ENCODE data around the gene LGI4.

The LGI4 gene

DNA sequence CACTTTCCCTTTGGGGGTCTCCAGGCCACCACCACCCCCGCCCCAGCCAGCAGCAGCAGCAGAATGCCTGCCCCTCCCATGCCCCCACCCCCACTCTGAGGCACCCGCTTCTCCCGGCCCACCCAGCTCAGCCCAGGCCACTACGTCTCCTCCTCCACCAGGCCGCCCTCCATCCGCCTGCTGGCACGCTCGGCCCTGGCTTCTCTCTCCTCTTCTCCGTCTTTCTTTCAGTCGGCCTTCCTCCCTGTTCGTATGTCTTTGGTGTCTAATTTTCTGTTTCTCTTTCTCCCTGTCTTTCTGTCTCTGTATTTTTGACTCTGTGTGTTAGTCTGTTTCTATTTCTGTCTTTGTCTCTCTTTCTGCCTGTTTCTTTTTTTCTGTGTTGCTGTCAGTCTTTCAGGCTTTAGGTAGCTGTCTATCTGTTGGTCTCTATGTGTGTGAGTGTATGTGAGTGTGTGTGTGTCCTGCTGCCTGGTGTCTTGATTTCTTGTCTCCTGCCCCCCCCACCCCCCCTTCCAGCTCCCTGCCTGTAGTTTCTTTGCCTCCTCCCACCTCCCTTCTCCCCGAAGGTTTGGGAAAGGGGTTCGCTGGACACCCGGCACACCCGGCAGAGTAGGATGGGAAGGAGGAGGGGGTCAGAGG is at the start of gene LGI4:
TSS of gene LGI4 (minus strand) at position 459 of the 642 bp plus-strand sequence. CDS start at position 80, 379 bp downstream.
- no peak for DNase-seq

DNA sequence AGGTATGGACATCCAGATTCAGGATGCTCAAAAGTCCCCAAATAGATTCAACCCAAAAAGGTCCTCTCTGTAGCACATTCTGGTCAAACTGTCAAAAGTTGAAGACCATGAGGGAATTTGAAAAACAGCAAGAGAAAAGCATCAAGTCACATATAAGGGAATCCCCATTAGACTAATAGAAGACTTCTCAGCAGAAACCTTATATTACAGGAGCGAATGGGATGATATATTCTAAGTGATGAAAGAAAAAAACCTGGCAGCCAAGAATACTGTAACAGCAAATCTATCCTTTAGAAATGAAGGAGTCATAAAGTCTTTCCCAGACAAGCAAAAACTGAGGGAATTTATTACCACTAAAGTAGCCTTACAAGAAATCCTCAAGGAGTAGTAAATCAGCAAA is 49.4 kb upstream of the LGI4 start:
- no peak for DNase-seq

DNA sequence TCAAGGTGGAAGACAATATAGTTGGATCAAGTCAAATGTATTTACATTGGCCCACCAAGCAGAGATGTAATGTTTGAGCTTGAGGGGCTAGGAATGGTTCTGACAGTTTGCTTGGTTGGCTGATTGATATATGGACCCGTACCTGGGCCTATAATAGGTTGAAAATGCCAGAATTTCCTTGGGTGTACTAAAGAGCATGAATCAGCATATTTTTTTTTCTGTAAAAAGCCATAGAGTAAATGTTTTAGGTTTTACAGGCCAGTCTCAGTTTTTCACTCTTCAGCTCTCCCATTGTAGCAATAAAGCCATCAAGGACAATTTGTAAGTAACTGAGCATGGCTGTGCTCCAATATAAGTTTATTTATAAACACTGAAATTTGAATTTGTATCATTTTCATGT is 46.5 kb upstream of the LGI4 start:
- no peak for DNase-seq

DNA sequence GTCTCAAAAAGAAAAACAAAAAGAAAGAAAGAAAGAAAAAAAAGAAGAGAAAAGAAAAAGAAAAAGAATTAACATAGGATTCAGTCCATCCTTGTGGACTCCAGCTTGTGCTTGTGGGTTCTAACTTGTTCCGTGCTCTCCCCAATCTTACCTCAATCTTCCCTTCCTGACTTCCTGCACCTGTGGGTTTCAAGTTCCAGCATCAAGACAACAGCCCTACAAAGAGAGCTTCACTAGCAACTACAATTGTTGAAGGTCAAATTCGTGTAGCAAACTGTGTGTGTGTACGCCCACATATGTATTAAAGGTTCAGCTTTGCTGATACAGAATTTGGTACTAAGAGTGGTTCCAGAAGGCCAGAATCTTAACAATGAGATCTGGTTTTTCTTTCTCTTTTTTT is 45.0 kb upstream of the LGI4 start:
- DNase-seq, result no peak

DNA sequence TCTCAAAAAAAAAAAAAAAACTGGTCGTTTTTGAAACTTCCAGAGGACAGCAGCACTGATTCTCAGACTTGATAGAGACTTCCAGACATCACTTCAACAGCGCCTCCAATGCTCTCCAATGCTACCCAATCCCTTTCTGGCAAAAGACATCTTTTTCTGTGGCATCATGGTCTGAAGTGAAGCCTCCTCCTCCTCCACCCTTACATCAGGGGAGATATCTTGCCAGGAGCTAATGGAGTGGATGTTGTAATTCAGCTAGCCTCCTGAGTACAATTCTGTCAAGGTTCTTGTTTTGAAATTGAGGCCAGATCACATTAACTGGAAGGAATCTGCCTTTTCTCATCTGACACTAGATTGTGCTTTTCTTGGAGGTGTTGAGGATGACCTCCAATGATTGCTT is 43.8 kb upstream of the LGI4 start:
- no peak for DNase-seq

DNA sequence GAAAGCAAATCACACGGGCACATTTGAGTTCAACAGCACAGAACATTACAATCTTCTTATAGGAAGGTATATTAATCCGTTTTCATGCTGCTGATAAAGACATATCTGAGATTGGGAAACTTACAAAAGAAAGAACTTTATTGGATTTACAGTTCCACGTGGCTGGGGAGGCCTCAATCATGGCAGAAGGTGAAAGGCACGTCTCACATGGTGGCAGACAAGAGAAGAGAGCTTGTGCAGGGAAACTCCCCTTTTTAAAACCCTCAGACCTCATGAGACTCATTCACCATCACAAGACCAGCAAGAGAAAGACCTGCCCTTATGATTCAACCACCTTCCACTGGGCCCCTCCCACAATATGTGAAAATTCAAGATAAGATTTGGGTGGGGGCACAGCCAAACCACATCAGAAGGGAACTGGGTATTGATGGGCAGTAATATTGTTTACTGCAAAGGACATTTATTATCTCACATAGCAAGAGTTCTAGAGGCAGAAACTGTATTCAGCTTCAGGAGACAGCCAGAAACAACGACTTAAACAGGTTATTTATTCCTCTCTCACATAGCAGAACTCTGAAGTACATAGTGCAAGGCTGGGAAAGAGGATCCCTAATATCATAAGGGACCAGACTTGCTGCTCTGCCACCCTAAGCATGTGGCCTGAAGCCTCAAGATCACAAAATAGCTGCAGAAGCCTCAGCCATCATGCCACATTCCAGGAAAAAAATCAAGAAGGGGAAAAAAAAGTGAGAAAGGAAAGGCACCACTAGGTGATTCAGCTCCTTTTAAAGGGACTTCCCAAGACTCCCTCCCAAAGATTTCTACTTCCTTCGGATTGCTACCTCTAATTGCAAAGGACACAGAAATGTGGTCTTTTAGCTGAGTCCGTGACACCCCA is 42.8 kb upstream of the LGI4 start:
- DNase-seq, result no peak

DNA sequence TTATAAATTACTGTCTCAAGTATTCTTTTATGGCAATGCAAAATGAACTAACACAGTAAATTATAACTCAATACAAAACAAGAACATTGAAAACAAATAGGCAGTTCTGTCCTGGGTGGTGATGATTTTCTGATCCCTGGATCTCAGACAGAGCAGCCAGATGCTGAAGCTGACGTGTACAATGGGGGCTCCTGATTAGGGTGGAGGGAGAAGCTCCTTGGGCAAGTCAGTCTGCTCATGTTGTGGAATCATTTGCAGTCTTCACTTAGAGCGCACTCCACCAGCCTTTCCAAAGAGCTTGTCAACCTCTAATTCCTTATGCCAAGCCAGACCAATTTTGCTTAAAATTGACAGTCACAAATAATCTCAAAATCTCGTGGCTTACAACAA is 41.3 kb upstream of the LGI4 start:
- DNase-seq, result no peak

DNA sequence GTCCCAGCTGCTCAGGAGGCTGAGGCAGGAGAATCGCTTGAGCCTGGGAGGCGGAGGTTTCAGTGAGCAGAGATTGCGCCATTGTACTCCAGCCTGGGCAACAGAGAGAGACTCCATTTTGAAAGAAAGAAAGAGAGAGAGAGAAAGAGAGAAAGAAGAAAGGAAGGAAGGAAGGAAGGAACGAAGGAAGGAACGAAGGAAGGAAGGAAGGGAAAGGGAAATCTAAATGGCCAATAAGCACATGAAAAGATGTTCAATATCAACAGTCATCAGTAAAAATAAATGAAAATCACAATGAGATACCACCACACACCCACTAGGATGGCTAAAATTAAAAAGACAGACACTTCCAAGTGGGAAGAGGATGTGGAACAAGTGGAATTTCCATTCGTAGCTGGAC is 39.4 kb upstream of the LGI4 start:
- no peak for DNase-seq

DNA sequence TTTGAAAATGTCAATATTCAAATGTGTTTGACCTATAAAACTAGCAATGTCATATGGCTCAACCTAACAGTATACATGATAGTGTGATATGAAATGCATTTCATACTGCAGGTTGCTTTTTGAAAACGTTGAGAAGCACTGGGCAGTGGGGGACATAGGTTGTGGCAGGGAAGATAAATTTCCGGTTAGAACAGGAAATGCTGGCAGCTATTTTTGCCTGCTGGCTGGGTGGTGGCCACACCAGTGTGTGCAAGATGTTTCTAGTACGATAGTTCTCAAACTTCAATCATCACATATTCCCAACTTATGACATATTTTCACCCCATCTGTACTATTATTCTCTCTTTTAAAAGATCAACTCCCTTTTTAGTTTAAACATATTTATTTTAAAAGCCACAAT is 36.9 kb upstream of the LGI4 start:
- DNase-seq, result no peak

DNA sequence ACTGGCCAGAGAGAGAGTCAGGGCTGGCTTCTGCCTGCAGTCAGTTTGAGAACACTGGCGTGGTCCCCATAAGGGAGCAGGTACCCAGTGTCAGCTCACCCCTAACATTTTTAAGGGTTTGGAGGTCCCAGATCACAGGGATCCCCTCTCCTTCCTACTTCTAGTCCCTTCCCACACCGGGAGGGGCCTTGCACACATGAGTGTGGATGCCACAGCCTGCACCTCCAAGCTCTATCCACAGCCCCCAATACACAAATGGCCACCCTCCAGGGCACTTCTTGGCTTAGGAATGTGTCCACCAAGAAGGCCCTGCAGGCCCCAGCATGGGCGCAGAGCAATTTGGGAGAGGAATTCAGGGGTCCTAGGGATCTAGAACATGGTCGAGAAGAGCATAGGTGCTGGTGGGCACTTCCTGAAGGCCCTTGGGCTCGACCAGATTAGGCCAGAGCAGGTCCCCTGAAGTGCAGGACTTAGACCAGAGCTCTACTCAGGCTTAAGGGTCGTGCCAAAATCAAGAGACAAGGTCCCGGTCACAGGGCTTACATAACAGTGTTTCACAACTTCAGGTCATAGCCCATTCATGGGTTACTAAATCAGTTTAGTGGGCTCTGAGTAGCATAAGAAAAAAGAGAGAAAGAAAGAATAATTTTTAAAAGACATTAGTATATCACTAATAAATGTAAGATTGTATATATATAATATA is 35.7 kb upstream of the LGI4 start:
- DNase-seq, result no peak

DNA sequence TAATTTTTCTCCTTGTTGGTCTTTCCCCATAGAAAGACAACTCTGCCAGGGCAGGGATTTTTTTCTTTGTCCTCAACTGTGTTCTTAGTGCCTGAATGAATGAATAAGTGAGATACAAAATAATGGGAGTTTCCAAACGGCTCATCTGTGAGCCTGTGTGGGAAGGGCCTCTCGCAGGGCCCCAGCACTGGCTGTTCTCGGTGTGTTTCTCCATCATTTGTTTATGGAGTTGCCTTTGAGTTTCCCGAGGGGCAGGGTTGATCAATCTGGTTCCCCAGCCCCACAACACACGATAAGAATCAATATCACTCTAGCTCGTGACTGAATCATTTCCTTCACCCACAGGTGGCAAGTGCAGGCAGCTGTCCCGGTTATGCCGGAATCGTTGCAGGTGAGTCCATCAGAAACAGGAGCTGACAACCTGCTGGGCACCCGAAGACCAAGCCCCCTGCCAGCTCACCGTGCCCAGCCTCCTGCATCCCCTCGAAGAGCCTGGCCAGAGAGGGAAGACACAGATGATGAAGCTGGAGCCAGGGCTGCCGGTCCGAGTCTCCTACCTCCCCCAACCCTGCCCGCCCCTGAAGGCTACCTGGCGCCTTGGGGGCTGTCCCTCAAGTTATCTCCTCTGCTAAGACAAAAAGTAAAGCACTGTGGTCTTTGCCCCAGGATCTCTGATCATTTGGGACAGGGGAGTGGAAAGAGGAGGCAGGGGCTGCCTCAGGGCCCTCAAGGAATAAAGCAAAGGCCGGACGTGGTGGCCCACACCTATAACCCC is 34.5 kb upstream of the LGI4 start:
- DNase-seq, result peak in 1 of 2 experiments; percentile 19

DNA sequence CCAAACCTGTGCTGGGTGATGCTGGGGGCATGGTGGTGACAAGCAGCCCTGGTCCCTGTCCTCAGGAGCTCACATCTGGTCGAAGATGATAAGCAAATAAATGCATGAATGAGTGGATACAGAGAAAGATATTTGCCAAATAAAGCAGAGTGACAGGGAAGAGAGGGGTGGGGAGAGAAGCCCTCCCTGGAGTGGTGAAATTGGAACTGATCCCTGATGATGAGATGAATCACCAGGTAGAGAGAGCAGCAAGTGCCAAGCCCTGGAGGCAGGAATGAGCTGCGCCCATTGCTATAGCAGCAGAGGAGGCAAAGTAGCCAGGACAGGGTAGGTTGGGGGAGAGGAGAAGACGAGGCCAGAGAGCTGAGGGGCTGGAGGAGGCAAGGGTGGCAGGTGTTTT is 33.3 kb upstream of the LGI4 start:
- DNase-seq, result peak in 1 of 2 experiments; percentile 6

DNA sequence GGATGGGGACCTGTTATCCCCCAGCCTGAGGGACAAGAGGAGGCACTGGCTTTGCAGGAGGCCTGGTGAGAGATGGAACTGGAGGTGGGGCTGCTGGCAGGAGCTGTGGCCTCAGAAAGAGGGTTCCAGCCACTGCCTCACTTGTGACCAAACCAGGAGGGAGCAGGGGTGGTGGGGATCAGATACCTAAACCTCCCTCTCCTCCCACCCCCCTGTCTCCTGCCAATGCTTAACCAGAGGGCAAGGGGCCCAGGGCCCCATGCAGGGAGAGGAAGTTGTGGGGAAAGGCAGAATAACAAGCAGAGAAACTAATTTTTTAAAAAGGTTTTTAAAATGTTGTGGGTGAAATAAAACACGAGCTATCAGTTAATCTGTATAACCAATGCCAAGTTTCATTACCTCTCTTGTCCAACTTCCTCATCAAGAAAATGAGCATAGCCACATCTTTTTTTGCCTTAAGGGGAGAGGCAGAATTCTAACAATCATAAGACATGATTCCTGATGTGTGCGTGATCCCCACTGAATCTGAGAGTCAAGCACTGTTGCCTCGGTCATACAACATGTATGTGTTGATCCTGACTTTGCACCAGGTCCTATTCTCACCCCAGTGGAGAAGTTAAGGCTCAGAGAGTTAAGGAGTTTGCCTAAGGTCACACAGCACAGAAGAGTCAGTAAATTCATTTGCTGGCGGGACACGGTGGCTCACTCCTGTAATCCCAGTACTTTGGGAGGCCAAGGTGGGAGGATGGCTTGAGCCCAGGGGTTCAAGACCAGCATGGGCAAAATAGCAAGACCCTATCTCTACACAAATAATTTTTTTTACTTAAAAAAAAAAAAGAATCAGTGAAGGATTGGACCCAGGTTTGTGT is 32.6 kb upstream of the LGI4 start:
- DNase-seq, result peak in 1 of 2 experiments; percentile 19

DNA sequence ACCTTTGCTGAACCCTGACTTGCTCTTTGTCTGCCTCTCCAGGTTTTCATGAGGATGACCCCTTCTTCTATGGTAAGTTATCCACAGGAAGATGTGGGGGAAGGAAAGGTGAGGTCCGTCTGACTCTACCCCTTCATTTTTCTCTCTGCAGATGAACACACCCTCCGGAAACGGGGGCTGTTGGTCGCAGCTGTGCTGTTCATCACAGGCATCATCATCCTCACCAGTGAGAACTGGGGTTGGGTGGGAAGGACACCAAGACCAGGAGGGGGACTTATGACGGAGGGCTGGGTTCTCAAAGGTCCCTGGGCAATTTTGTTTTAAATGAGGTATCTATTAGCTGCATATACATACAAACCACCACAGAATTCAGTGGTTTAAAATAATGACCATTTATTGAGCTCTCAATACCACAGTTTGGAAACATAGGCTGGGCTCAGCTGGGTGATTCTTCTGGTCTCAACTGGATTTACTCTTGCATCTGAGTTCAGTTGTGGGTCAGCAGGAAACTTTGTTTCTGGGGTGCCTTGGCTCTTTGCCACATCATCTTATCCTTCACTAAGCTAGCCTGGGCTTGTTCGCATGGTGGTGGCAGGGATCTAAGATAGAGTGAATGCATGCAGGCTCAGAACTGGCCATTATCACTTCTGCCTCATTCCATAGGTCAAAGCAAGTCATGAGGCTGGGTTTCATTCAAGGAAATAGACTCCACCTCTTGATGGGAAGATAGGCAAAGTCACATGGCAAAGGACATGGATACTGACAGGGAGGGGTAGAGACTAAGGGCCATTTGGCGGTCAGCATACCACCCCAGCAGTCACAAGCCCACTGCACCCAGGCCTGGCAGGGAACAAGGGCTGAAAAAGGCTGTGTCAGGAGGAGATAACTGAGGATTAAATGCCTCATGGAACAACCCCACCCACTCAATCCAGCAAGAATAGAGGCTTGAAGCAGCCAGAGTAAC is 31.5 kb upstream of the LGI4 start:
- DNase-seq, result peak in 1 of 2 experiments; percentile 18

DNA sequence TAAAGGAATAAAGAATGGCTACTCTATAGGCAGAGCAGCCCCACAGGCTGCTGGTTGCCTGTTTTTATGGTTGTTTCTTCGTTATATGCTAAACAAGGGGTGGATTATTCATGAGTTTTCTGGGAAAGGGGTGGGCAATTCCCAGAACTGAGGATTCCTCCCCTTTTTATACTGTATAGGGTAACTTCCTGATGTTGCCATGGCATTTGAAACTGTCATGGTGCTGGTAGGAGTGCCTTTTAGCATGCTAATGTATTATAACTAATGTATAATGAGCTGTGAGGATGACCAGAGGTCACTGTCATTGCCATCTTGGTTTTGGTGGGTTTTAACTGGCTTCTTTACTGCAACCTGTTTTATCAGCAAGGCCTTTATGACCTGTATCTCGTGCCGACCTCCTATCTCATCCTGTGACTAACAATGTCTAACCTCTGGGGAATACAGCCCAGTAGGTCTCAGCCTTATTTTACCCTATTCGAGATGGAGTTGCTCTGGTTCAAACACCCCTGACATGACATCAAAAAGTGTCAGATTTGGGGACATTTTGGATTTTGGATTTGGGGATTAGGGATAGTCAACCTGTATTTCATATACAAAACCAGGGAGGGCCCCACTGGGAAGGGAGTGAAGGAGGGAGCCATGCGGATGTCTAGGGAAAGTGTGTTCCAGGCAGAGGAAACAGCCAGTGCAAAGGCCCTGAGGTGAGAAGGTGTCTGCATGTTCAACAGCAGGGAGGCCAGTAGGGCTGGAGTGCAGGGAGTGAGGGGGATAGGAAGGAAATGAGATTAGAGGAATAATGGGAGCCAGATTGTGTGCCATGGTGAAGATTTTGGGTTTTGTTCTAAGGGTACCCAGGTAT is 30.6 kb upstream of the LGI4 start:
- DNase-seq, result peak in 1 of 2 experiments; percentile 11

DNA sequence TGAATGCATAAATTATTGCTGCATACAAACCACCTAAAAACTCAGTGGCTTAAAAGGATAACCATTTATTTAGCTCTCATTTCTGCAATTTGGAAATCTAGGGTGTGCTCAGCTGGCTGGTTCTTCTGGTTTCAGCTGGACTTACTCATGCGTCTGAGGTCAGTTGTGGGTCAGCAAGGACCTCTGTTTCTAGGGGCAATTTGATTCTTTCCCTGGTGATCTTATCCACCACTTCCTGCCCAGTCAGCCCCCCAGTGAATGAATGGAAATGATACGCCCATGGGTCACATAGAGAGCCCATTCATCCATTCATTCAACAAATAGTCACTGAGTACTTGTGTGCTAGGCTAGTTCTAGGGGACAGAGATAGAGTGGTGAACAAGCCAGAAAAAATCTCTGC is 29.6 kb upstream of the LGI4 start:
- no peak for DNase-seq

DNA sequence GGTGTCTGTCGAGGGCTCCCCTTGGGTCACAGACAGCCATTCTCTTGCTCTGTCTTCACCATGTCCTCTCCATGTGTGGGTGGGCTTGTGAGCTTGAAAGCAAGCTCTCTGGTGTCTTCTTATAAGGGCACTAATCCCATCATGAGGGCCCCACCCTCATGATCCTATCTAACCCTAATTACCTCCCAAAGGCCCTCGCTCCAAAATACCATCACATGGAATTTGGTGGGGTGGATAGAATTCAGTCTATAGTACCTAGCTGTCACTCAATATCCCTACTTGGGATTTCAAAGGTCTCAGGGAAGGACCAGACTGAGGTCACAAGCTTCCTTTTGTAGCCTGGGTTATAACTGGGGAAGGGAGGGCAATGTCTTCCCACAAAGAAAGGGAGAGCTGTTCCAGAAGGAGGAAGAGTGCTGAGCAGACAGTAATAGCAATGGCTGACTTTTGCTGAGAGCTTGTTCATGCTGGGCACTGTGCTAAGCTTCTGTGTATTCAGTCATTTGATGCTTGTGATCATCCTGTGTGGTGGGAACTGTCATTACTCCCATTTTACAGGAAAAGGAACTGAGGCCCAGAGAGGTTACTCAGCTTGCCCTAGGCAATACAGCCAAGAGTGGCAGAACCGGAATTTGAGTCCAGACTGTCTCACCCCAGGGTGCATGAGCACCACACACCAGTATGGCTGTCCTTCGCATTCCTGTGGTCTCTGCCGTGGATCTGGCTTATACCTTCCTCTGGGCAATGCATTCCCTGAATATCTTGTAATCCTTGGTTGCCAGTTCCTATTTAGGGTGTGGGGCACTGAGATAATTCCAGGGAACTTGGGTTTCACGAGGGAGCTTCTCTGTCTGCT is 27.8 kb upstream of the LGI4 start:
- no peak for DNase-seq

DNA sequence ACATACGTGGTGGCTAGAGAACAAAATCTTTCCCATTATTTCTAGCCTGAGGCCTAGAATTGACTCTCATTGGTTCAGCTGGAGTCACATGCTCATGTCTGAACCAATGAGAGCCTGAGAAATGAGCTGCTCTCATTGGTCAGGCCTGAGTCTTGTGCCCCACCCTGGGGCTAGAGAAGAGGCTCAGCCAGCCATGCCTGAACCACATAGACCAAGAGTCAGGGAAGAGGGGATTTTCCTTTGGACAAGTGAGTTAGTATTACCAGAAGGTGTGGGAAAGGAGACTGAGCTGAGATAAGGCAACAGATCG is 26.5 kb upstream of the LGI4 start:
- no peak for DNase-seq

Measured in activated T-cell treated with anti-CD3 and anti-CD28 coated beads, Interleukin-2, amount 50 U/mL, for 48 hours (primary cell).